ENCODE data around the gene TYMP.

TYMP gene

DNA sequence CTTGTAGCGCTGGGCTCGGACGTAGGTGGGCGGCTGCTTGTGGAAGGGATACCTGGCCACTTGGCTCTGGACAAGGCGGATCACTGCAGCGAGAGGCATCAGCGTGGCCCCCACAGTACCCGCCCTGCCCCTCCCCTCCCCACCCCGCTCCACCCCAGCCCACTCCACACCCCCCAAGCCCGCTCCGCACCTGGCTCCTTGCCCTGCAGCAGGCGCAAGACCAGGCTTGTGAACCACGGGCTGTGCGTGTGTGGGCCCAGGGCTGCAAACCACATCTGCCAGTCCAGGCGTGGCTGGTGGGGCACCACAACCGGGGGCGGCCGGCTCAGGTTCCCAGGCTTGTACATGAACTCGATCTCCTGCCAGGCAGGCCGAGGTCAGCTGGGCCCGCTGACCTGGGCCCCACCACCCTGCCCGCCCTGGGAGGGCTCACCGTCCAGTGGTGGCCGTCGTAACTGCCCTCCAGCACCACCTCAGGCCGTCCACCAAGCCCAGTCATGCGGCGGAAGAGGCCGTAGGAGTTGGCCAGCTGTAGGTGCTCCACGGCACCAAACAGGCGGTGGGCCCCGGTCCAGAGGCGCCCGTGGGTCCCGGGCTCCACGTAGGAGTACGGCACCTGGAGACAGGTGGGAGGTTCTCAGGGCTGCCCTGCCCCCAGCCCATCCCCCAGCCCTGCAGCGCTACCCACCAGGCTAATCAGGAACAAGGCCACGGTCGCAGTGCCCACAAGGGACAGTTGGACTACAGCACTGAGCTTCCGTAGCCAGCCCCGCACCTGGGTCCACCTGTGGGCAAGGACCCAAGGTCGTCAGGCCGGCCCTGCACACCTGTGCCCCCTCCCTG lies 25.2 kb downstream of the TYMP start:
- no peak for DNase-seq

DNA sequence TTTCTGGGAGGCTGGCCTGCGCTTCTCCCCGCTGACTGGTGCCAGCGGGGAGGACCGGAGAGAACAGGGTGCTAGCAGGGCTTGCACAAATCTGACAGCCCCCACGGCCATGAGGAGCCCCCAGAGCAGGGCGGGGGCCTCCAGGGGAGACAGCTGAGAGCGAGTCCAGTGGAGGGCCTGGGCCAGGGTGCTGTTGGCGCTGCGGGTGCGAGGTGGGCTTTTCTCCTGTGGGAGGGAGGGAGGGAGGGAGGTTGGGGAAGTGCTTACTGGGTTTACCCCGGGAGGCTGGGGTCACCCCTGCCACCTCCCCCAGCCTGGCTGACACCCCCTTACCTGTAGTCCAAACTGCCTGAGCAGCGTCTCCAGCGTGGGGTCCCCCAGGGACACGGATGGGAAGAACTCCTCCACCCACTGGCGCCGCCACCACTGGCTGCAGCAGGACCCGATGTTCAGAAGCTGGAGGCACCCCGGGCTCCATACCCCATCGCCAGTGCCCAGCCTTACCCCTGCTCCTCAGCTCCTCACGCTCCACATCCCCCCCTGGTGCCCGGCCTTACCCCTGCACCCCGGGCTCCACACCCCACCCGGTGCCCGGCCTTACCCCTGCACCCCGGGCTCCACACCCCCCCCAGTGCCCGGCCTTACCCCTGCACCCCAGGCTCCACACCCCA lies 26.2 kb downstream of the TYMP start:
- no peak for DNase-seq

DNA sequence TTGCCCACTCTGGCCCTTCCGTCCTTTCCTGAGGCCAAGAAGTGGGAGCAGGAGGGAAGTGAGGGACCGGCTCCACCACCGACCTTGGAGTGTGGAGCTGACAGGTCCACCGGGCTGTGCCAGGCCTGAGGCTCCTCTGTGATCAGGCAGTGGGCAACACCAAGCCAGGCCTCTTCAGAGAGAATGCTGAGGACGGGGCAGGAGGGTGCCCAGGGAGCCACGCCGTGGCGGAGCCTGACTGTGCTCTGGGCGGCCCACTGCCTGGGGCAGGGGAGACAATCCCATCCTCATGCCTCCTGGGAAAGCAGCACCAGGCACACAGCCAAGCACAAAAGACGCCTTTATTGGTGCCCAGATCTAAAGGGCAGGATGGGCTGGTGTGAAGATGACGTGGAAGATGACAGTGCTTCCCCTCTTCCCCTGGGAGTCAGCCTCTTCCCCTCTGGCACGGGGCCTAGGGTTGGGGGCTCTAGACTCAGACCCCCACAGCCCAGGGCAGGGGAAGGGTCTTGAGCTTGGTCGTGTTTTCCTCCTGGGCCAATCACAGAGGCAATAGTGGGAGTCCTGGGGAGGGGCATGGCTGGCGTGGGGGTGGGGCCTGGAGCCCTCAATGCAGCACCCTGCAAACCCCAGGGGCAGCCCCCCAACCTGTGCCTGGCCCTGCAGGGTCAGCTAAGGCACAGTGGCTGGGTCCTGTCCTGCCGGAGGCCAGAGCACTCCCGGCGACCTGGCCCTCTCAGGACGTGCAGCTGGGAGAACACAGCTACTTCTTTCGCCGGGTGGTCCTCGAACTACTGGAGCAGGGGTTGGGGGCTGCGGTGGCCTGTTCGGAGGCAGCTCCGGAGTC lies 27.0 kb downstream of the TYMP start:
- no peak for DNase-seq

GRCh38 chr22:50502096-50502495 lies 27.7 kb downstream of the TYMP start:
- no peak for DNase-seq

GRCh38 chr22:50500452-50500851 lies 29.4 kb downstream of the TYMP start:
- no peak for DNase-seq

- DNase-seq, result no peak
These were observed 31.4 kb downstream of the TYMP start for GRCh38 chr22:50498322-50498890.

DNA sequence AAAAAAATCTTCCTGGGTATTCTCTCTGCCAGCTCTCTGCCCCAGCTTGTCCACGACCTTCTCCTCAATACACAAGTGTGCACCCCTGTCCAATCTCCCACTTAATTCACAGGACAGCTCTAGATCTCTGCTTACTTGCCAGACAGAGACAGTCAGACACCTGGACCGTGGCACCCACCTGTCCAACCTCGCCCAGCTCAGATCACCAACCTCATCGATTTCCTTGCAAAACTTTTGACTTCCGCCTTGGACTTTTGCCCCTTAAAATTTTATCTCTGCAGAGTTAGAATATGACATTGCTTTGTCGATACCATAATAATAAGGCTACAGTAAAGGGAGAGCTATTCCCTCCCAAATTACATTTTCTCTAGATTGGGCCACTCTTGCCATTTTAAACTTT lies 32.7 kb downstream of the TYMP start:
- DNase-seq, result no peak

GRCh38 chr22:50490531-50491308 lies 39.1 kb downstream of the TYMP start:
- no peak for DNase-seq

GRCh38 chr22:50489363-50490243 lies 40.2 kb downstream of the TYMP start:
- DNase-seq, result no peak

GRCh38 chr22:50488886-50489285 lies 40.9 kb downstream of the TYMP start:
- no peak for DNase-seq

DNA sequence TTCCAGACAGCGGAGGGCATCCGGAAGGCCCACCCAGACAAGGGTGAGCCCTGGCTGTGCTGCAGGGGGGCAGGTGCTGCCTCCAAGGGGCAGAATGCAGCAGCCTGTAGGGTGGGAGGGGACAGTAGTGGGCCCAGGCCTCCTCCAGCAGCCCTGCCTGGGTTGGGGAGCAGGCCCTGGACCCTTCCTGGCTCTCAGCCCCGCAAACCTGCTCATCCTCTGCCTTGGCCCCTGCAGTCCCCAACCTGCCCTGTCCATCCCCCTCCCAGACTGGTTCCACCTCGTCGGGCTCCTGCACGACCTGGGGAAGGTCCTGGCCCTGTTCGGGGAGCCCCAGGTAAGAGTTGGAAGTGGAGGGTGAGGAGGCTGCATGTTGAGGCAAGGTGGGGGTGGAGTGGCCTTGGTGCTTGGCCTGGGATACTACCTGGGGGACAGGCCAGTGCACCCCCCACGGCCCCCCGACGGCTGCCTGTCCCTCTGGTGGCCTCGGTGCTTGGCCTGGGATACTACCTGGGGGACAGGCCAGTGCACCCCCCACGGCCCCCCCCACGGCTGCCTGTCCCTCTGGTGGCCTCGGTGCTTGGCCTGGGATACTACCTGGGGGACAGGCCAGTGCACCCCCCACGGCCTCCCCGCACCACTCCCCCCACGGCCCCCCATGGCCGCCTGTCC lies 41.7 kb downstream of the TYMP start:
- no peak for DNase-seq

GRCh38 chr22:50487290-50488005 lies 42.4 kb downstream of the TYMP start:
- DNase-seq, result no peak

DNA sequence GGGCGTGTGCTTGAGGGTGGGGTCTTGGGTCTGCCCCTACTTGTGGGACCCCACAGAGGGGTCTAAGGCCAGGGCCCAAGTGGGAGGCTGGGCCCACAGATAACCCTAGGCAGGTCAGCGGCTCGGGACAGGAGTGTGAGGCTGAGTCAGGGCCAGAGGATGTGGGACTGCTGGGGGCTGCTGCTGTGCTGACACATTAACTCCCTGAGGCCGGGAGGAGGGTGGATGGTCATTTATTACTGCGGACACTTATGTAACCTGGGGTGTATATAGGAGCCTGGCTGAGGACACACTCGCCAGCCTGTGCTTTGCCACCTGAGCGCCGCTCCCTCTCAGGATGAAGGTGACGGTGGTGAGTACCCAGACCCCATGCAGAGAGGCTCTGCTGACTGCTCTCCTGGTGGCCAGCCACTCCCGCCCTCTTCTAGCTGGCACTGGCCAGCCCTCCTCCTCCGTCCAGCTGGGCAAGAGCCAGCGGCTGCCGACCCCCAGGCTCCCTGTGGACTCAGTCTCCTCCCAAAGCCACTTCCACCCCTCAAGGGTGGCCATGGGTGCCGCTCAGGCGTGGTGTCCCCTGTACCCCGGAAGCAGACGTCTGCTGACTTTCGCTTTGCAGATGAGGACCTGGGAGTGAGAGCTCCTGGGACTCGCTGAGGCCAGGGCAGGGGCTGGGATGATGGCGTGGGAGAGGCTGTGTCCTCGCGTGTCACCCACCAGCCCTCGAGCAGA lies 43.1 kb downstream of the TYMP start, which contains the start of gene MIOX:
Gene MIOX, plus strand, starts transcription at position 299 of the 729 bp plus-strand sequence. Its CDS starts 39 bp downstream, at position 338.
- DNase-seq, result no peak

DNA sequence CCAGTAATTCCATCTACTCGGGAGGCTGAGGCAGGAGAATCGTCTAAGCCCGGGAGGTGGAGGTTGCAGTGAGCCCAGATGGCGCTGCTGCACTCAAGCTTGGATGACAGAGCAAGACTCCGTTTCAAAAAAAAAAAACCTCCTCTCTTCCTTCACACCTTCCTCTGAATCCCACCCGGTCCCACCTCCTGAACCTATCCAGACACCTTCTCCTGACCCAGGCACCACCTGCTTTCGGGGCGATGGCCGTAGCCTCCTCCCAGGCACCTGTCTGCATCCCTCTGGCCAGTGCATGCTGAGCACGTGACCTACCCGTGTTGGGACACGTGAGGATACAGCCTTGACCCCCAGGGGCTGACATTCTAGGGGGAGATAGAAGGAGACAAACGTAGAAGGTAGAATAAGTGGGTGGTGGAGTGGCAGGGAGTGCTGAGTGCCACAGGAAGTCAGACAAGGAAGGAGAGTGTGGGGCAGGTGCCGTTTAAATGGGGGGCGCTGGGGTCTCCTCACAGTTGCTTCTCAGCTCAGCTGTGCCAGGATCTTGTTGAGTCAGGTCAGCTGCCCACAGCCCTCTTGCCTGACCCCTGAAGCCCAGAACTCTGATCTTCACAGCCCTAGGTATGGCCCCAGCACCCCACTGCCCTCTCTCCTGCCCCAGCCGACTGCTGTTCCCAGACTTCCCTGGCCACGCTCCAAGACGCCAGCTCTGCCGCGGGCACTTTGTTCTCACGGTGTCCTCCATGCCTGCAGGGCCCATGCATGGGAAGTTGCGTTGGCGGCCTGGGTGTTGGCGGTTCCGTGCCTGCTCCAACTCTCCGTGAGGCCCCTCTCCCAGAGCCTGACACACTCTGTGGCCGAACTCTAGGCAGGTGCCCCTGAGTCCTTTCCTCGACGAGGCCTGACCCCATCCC lies 44.3 kb downstream of the TYMP start:
- DNase-seq, result no peak

DNA sequence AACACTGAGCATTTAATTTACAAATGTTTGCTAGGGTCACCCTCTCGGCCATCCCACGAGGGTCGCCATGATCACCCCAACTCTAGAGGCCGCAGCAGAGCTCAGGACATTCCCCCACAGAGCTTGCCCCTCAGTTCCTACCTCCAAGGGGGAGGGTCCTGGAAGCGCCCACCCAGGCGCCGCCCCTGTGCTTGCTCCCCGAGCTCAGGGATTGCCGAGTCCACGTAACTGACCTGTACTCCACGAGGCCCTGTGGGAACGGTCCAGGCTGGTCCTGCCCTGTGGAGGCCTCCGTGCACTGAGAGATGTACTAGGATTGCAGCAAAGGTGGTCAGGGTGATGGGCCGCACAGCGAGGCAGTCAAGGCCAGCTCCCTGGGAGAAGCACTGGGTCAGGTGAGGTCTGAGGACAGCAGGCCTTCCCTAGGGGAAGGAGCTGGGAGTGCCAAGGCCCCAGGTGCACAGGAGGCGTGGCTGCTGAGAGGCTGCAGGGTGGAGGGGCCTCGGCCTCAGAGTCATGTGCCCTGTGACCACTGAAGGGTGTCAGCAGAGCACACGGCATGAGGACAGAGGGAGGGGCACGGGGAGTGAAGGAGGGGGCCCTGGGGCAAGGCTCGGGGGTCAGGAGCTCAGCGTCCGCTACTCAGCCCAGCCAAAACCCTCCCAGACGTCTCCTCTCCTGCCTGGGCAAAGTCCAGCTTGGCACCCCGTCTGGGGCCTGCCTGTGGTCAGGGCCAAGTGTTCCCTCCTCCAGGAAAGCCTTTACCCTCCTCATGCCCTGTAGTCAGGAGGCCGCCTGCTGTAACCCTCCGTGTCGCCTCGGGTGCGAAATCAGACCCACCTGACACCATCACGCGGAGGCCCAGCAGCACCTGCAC lies 45.6 kb downstream of the TYMP start:
- DNase-seq, result no peak

GRCh38 chr22:50483556-50483955 lies 46.3 kb downstream of the TYMP start:
- no peak for DNase-seq

- DNase-seq, result no peak
These were observed 46.7 kb downstream of the TYMP start for GRCh38 chr22:50483106-50483505.

Measured in amniotic stem cell (primary cell).